Loucy (cell line): ENCODE data around the gene BCL3.

Source experiments
- H2AFZ ChIP-seq: fragments of 200-600 bp; sonication (generic); 2 replicates; pipeline ENCODE4 v1.6.0; 2016; ENCODE audit warnings: antibody characterized with exemption, mild to moderate bottlenecking, low read length, moderate library complexity
- H3F3A ChIP-seq: fragments of 200-600 bp; 2 replicates; pipeline ENCODE4 v1.6.0; 2016; ENCODE audit warnings: antibody characterized with exemption, low read depth, mild to moderate bottlenecking
- H3K27me3 ChIP-seq: fragments of 200-600 bp; sonication (generic); 2 replicates; pipeline ENCODE4 v1.6.1; 2014; ENCODE audit warnings: low read length, mild to moderate bottlenecking; ENCODE audit not compliant: insufficient read depth, poor library complexity, severe bottlenecking
- H3K36me3 ChIP-seq: fragments of 200-600 bp; sonication (generic); 2 replicates; pipeline ENCODE4 v1.6.1; 2016; ENCODE audit warnings: low read length; ENCODE audit not compliant: insufficient read depth
- H3K4me1 ChIP-seq: fragments of 200-600 bp; sonication (generic); 2 replicates; pipeline ENCODE4 v1.5.1; 2014; ENCODE audit warnings: low read length, mild to moderate bottlenecking; ENCODE audit not compliant: insufficient read depth, poor library complexity, severe bottlenecking
- H3K4me2 ChIP-seq: fragments of 200-600 bp; sonication (generic); 2 replicates; pipeline ENCODE4 v1.6.0; 2014; ENCODE audit warnings: antibody characterized with exemption, low read length, low read depth, mild to moderate bottlenecking; ENCODE audit not compliant: poor library complexity, severe bottlenecking
- H3K4me3 ChIP-seq: fragments of 200-600 bp; sonication (generic); 2 replicates; pipeline ENCODE4 v1.5.1; 2014; ENCODE audit warnings: low read length, mild to moderate bottlenecking, mixed read lengths; ENCODE audit not compliant: poor library complexity, severe bottlenecking
- H3K79me2 ChIP-seq: fragments of 200-600 bp; sonication (generic); 2 replicates; pipeline ENCODE4 v1.6.1; 2014; ENCODE audit warnings: low read length; ENCODE audit not compliant: insufficient read depth
- H3K9ac ChIP-seq: fragments of 200-600 bp; sonication (generic); 2 replicates; pipeline ENCODE4 v1.6.0; 2014; ENCODE audit warnings: mild to moderate bottlenecking, low read depth, low read length, moderate library complexity; ENCODE audit not compliant: poor library complexity, severe bottlenecking
- H3K9me2 ChIP-seq: fragments of 200-600 bp; sonication (generic); replicated peaks from 2 replicates; pipeline ENCODE4 v1.6.1; 2016; ENCODE audit warnings: low read depth, low read length, mixed read lengths
- H3K9me3 ChIP-seq: fragments of 200-600 bp; sonication (generic); 2 replicates; pipeline ENCODE4 v1.6.1; 2014; ENCODE audit warnings: mild to moderate bottlenecking, antibody characterized with exemption, low read length, low read depth; ENCODE audit not compliant: insufficient read depth
- H4K20me1 ChIP-seq: fragments of 200-600 bp; sonication (generic); 2 replicates; pipeline ENCODE4 v1.6.0; 2014; ENCODE audit warnings: antibody characterized with exemption, low read length, mild to moderate bottlenecking; ENCODE audit not compliant: insufficient read depth, poor library complexity, severe bottlenecking
- CTCF ChIP-seq: fragments of 200-600 bp; sonication (generic); conservative IDR thresholded peaks from 2 replicates; pipeline ENCODE4 v1.5.1; 2014; ENCODE audit warnings: mild to moderate bottlenecking, antibody characterized with exemption, low read length
- EZH2phosphoT487 ChIP-seq: fragments of 200-600 bp; IDR thresholded peaks from 2 replicates; pipeline ENCODE4 v1.6.1; 2018; ENCODE audit warnings: antibody characterized with exemption, mild to moderate bottlenecking, moderate library complexity, borderline replicate concordance

Gene BCL3

GRCh38 chr19:44806291-44806690 lies 57.8 kb downstream of the BCL3 start:
- H3K4me1 ChIP-seq, result no peaks in the 10 kb centered on the region
- no peaks in the 10 kb centered on the region for H3K9me3 ChIP-seq
- no peaks in the 10 kb centered on the region for H3K36me3 ChIP-seq
- H4K20me1 ChIP-seq, result no peaks in the 10 kb centered on the region
- H3K4me2 ChIP-seq, result no peak overlapping the region
- H2AFZ ChIP-seq, result no peak overlapping the region
- no peak overlapping the region for H3K9ac ChIP-seq
- H3K27me3 ChIP-seq, result no peaks in the 10 kb centered on the region
- TF ChIP-seq EZH2phosphoT487, result no peak
- TF ChIP-seq CTCF, result no peak
- no peaks in the 10 kb centered on the region for H3K79me2 ChIP-seq
- H3K4me3 ChIP-seq, result no peak overlapping the region
- no peaks in the 10 kb centered on the region for H3K9me2 ChIP-seq
- no peaks in the 10 kb centered on the region for H3F3A ChIP-seq

GRCh38 chr19:44807162-44807561 lies 58.7 kb downstream of the BCL3 start:
- Histone ChIP-seq H3K4me3 (no peak overlapping the region), H3K9me3 (no peaks in the 10 kb centered on the region), H3K9me2 (no peaks in the 10 kb centered on the region), H2AFZ (no peak overlapping the region), H3K4me1 (no peaks in the 10 kb centered on the region), H3K36me3 (no peaks in the 10 kb centered on the region), H3K9ac (no peak overlapping the region), H3K27me3 (no peaks in the 10 kb centered on the region), H4K20me1 (no peaks in the 10 kb centered on the region), H3K4me2 (no peak overlapping the region), H3F3A (no peaks in the 10 kb centered on the region), H3K79me2 (no peaks in the 10 kb centered on the region)
- no peak for TF ChIP-seq CTCF
- no peak for TF ChIP-seq EZH2phosphoT487

GRCh38 chr19:44807652-44808462 lies 59.3 kb downstream of the BCL3 start:
- no peaks in the 10 kb centered on the region for H3K9me3 ChIP-seq
- no peaks in the 10 kb centered on the region for H3K36me3 ChIP-seq
- H3K4me2 ChIP-seq, result no peak overlapping the region
- no peaks in the 10 kb centered on the region for H4K20me1 ChIP-seq
- H3F3A ChIP-seq, result no peaks in the 10 kb centered on the region
- no peaks in the 10 kb centered on the region for H3K9me2 ChIP-seq
- no peaks in the 10 kb centered on the region for H3K4me1 ChIP-seq
- no peaks in the 10 kb centered on the region for H3K27me3 ChIP-seq
- no peak overlapping the region for H3K9ac ChIP-seq
- no peak overlapping the region for H3K4me3 ChIP-seq
- H3K79me2 ChIP-seq, result no peaks in the 10 kb centered on the region
- no peak overlapping the region for H2AFZ ChIP-seq
- no peak for TF ChIP-seq EZH2phosphoT487
- peak; percentile 39 for TF ChIP-seq CTCF
